CD1c-positive myeloid dendritic cell (primary cell): ENCODE data around the gene ZSCAN5C.
"Not testable (repeated sequence)": the region's sequence is repeated elsewhere in the genome, so short reads cannot be mapped to it uniquely, and the experiment has no call there.

Experiments used
- DNase-seq: peaks from one replicate; pipeline ENCODE4 v3.0.0-alpha.2; 2016; ENCODE audit errors: extremely low spot score

Gene ZSCAN5C

GRCh38 chr19:56191711-56192110 lies 10.4 kb upstream of the ZSCAN5C start:
- DNase-seq: no peak

- no peak for DNase-seq
Observed at GRCh38 chr19:56193981-56194640, 8.0 kb upstream of the ZSCAN5C start.

GRCh38 chr19:56197646-56198045 lies 4.4 kb upstream of the ZSCAN5C start, which contains the start of gene ZSCAN5B:
TSS of gene ZSCAN5B (minus strand) at chr19:56197783. CDS start at chr19:56193052, 4,731 bp downstream.
- not testable (repeated sequence) for DNase-seq

GRCh38 chr19:56199687-56200086 lies 2.4 kb upstream of the ZSCAN5C start:
- no peak for DNase-seq

GRCh38 chr19:56207581-56207980 lies 5.5 kb downstream of the ZSCAN5C start:
- not testable (repeated sequence) for DNase-seq

GRCh38 chr19:56209091-56209490 lies 7.0 kb downstream of the ZSCAN5C start:
- DNase-seq: no peak

- DNase-seq: not testable (repeated sequence)
Observed at GRCh38 chr19:56210036-56210435, 8.0 kb downstream of the ZSCAN5C start.

GRCh38 chr19:56211718-56212117 lies 9.6 kb downstream of the ZSCAN5C start:
- DNase-seq: no peak

- DNase-seq: peak; percentile 6
Observed at GRCh38 chr19:56217039-56217949, 15.2 kb downstream of the ZSCAN5C start.

- no peak for DNase-seq
Observed at GRCh38 chr19:56218961-56219360, 16.9 kb downstream of the ZSCAN5C start.

- not testable (repeated sequence) for DNase-seq
Observed at GRCh38 chr19:56221442-56221841, 19.4 kb downstream of the ZSCAN5C start.

- DNase-seq: no peak
Observed at GRCh38 chr19:56221851-56222250, 19.8 kb downstream of the ZSCAN5C start.

GRCh38 chr19:56222901-56223300 lies 20.8 kb downstream of the ZSCAN5C start:
- no peak for DNase-seq

GRCh38 chr19:56223481-56223880 lies 21.4 kb downstream of the ZSCAN5C start:
- no peak for DNase-seq

GRCh38 chr19:56245121-56245740 lies 43.2 kb downstream of the ZSCAN5C start:
- no peak for DNase-seq

GRCh38 chr19:56245764-56246163 lies 43.7 kb downstream of the ZSCAN5C start:
- not testable (repeated sequence) for DNase-seq

GRCh38 chr19:56248736-56249338 lies 46.8 kb downstream of the ZSCAN5C start:
- not testable (repeated sequence) for DNase-seq

GRCh38 chr19:56252699-56253422 lies 50.8 kb downstream of the ZSCAN5C start:
- peak; percentile 76 for DNase-seq

GRCh38 chr19:56253737-56254136 lies 51.7 kb downstream of the ZSCAN5C start:
- DNase-seq: peak; percentile 76

- no peak for DNase-seq
Observed at GRCh38 chr19:56258272-56258671, 56.2 kb downstream of the ZSCAN5C start.
